Smooth muscle cell (in vitro differentiated cells): ENCODE data around the gene IL36B. TPM values are rescaled to one million over a fixed set of nuclear protein-coding genes. Genes with fewer than 3 reads are reported as not detected.

Experiments used
- DNase-seq: peaks from one replicate; lab custom pipeline; 2025; ENCODE audit not compliant: unreplicated experiment; lab: John Stamatoyannopoulos, UW
- H2AFZ ChIP-seq: fragments of 200-600 bp; sonication (generic); 2 replicates; pipeline ENCODE4 v1.6.0; 2016; ENCODE audit warnings: antibody characterized with exemption, low read depth, mild to moderate bottlenecking
- H3F3A ChIP-seq: fragments of 200-600 bp; sonication (generic); 2 replicates; pipeline ENCODE4 v1.6.0; 2017; ENCODE audit warnings: antibody characterized with exemption, low read depth
- H3K27ac ChIP-seq: fragments of 200-600 bp; sonication (generic); 2 replicates; pipeline ENCODE4 v1.5.1; 2016; ENCODE audit warnings: low read depth, mild to moderate bottlenecking
- H3K27me3 ChIP-seq: fragments of 200-600 bp; sonication (generic); 2 replicates; pipeline ENCODE4 v1.6.1; 2016; ENCODE audit warnings: low read depth, mild to moderate bottlenecking
- H3K36me3 ChIP-seq: fragments of 200-600 bp; sonication (generic); 2 replicates; pipeline ENCODE4 v1.5.1; 2016; ENCODE audit warnings: low read depth
- H3K4me1 ChIP-seq: fragments of 200-600 bp; sonication (generic); 2 replicates; pipeline ENCODE4 v1.5.1; 2016; ENCODE audit warnings: low read depth
- H3K4me2 ChIP-seq: fragments of 200-600 bp; sonication (generic); 2 replicates; pipeline ENCODE4 v1.6.0; 2016; ENCODE audit warnings: mild to moderate bottlenecking
- H3K4me3 ChIP-seq: fragments of 200-600 bp; sonication (generic); 2 replicates; pipeline ENCODE4 v1.5.1; 2016; ENCODE audit warnings: mild to moderate bottlenecking
- H3K79me2 ChIP-seq: fragments of 200-600 bp; sonication (generic); 2 replicates; pipeline ENCODE4 v1.6.0; 2016; ENCODE audit warnings: low read depth, mild to moderate bottlenecking
- H3K9ac ChIP-seq: fragments of 200-600 bp; sonication (generic); 2 replicates; pipeline ENCODE4 v1.6.0; 2016; ENCODE audit warnings: low read depth
- H3K9me3 ChIP-seq: fragments of 200-600 bp; sonication (generic); replicated peaks from 2 replicates; pipeline ENCODE4 v1.5.1; 2016; ENCODE audit warnings: low read depth
- H4K20me1 ChIP-seq: fragments of 200-600 bp; sonication (generic); 2 replicates; pipeline ENCODE4 v1.6.0; 2016; ENCODE audit warnings: low read depth
- CTCF ChIP-seq: fragments of 200-600 bp; sonication (generic); IDR thresholded peaks from 2 replicates; pipeline ENCODE4 v1.5.1; 2017; ENCODE audit warnings: borderline replicate concordance, mild to moderate bottlenecking, antibody characterized with exemption; ENCODE audit not compliant: insufficient read depth, poor library complexity, severe bottlenecking
- WGBS: methylation state at CpG from one replicate; pipeline ENCODE4 v1.1.7; 2016; ENCODE audit warnings: low lambda C conversion rate; 5-methylcytosine and 5-hydroxymethylcytosine counted together
- polyA plus RNA-seq: library from polyadenylated mRNA; unstranded; fragments of >200 nt; fragmentation: Nextera tagmentation; extraction: Ambion mirVana; gene quantifications from 2 replicates; pipeline ENCODE4 v1.2.1, GENCODE V29; 2016
- total RNA-seq: library from RNA; depleted of rRNA; stranded (reverse); fragments of >200 nt; gene quantifications from 2 replicates; pipeline ENCODE4 v1.2.3, GENCODE V29; 2014

IL36B gene
- total and polyA plus RNA-seq, 2 experiments from 2014 or later: not detected

GRCh38 chr2:113000436-113000835 lies 52.2 kb downstream of the IL36B start:
- Histone ChIP-seq H3K27ac (no peak overlapping the region), H3K9ac (no peak overlapping the region), H3K27me3 (no peaks in the 10 kb centered on the region), H3K4me2 (no peak overlapping the region), H4K20me1 (no peaks in the 10 kb centered on the region), H3F3A (no peaks in the 10 kb centered on the region), H3K4me3 (no peak overlapping the region), H3K9me3 (no peaks in the 10 kb centered on the region), H2AFZ (no peak overlapping the region), H3K79me2 (no peaks in the 10 kb centered on the region), H3K4me1 (no peaks in the 10 kb centered on the region), H3K36me3 (no peaks in the 10 kb centered on the region)
- 82% methylated on average over 1 of the region's 1 CpG for WGBS
- no peak for TF ChIP-seq CTCF
- no peak for DNase-seq

GRCh38 chr2:112997151-112997550 lies 55.5 kb downstream of the IL36B start:
- Histone ChIP-seq H3K4me1 (no peaks in the 10 kb centered on the region), H3K27ac (no peak overlapping the region), H3F3A (no peaks in the 10 kb centered on the region), H3K79me2 (no peaks in the 10 kb centered on the region), H4K20me1 (no peaks in the 10 kb centered on the region), H3K27me3 (no peaks in the 10 kb centered on the region), H3K36me3 (no peaks in the 10 kb centered on the region), H2AFZ (no peak overlapping the region), H3K4me3 (no peak overlapping the region), H3K9ac (no peak overlapping the region), H3K9me3 (peaks cover 2% of the 10 kb centered on the region), H3K4me2 (no peak overlapping the region)
- no peak for DNase-seq
- no peak for TF ChIP-seq CTCF
- 68% methylated on average over 1 of the region's 1 CpG for WGBS

- no peak for DNase-seq
- Histone ChIP-seq H3K9ac (no peak overlapping the region), H3K4me2 (no peak overlapping the region), H3F3A (no peaks in the 10 kb centered on the region), H3K4me3 (no peak overlapping the region), H3K79me2 (no peaks in the 10 kb centered on the region), H3K27me3 (no peaks in the 10 kb centered on the region), H3K27ac (no peak overlapping the region), H3K4me1 (no peaks in the 10 kb centered on the region), H2AFZ (no peak overlapping the region), H3K9me3 (peaks cover 6% of the 10 kb centered on the region), H4K20me1 (no peaks in the 10 kb centered on the region), H3K36me3 (no peaks in the 10 kb centered on the region)
- no peak for TF ChIP-seq CTCF
- WGBS: 65% methylated on average over 6 of the region's 6 CpGs
Measured at GRCh38 chr2:112996635-112997034, 56.0 kb downstream of the IL36B start.

- Histone ChIP-seq H3K79me2 (no peaks in the 10 kb centered on the region), H3K4me3 (no peak overlapping the region), H3K36me3 (no peaks in the 10 kb centered on the region), H3K9me3 (peaks cover 6% of the 10 kb centered on the region), H3F3A (no peaks in the 10 kb centered on the region), H2AFZ (no peak overlapping the region), H3K9ac (no peak overlapping the region), H3K4me2 (no peak overlapping the region), H4K20me1 (no peaks in the 10 kb centered on the region), H3K27ac (no peak overlapping the region), H3K4me1 (no peaks in the 10 kb centered on the region), H3K27me3 (no peaks in the 10 kb centered on the region)
- 93% methylated on average over 14 of the region's 14 CpGs for WGBS
- DNase-seq: no peak
- no peak for TF ChIP-seq CTCF
Measured at GRCh38 chr2:112995346-112995920, 57.2 kb downstream of the IL36B start.
